MM.1S (cell line): ENCODE data around the gene OSBPL5.
A peak's percentile ranks its signal among the peaks of the same experiment; 100 is the strongest.

Source experiments
- DNase-seq: peaks from one replicate; pipeline ENCODE4 v3.0.0-alpha.2; 2015
- H2AFZ ChIP-seq: fragments of 300-600 bp; sonication (generic); 2 replicates; pipeline ENCODE4 v1.6.0; 2016; ENCODE audit warnings: antibody characterized with exemption, low read length
- H3F3A ChIP-seq: fragments of 300-600 bp; sonication (generic); 2 replicates; pipeline ENCODE4 v1.6.1; 2016; ENCODE audit warnings: mild to moderate bottlenecking, antibody characterized with exemption, low read length, moderate library complexity, mixed read lengths; ENCODE audit not compliant: insufficient read depth
- H3K27ac ChIP-seq: fragments of 300-600 bp; sonication (generic); 2 replicates; pipeline ENCODE4 v1.5.1; 2016; ENCODE audit warnings: mild to moderate bottlenecking, low read length
- H3K27me3 ChIP-seq: fragments of 300-600 bp; sonication (generic); replicated peaks from 2 replicates; pipeline ENCODE4 v1.6.0; 2016; ENCODE audit warnings: low read length; ENCODE audit not compliant: insufficient read depth
- H3K36me3 ChIP-seq: fragments of 300-600 bp; sonication (generic); replicated peaks from 2 replicates; pipeline ENCODE4 v1.6.1; 2016; ENCODE audit warnings: mild to moderate bottlenecking, low read length, mixed read lengths; ENCODE audit not compliant: insufficient read depth
- H3K4me1 ChIP-seq: fragments of 300-600 bp; sonication (generic); 2 replicates; pipeline ENCODE4 v1.6.1; 2016; ENCODE audit warnings: low read length, mixed read lengths
- H3K4me2 ChIP-seq: fragments of 300-600 bp; sonication (generic); 2 replicates; pipeline ENCODE4 v1.6.0; 2016; ENCODE audit warnings: low read depth, low read length
- H3K4me3 ChIP-seq: fragments of 300-600 bp; sonication (generic); 2 replicates; pipeline ENCODE4 v1.5.1; 2016; ENCODE audit warnings: low read length, mixed read lengths
- H3K79me2 ChIP-seq: fragments of 300-600 bp; sonication (generic); 2 replicates; pipeline ENCODE4 v1.6.1; 2016; ENCODE audit warnings: mixed run types, low read length, mixed read lengths
- H3K9ac ChIP-seq: fragments of 300-600 bp; sonication (generic); 2 replicates; pipeline ENCODE4 v1.6.1; 2016; ENCODE audit warnings: low read length, mixed read lengths
- H3K9me2 ChIP-seq: fragments of 300-600 bp; sonication (generic); replicated peaks from 2 replicates; pipeline ENCODE4 v1.6.1; 2016; ENCODE audit warnings: mild to moderate bottlenecking, low read length, mixed read lengths; ENCODE audit not compliant: insufficient read depth
- H3K9me3 ChIP-seq: fragments of 300-600 bp; sonication (generic); replicated peaks from 2 replicates; pipeline ENCODE4 v1.6.1; 2016; ENCODE audit warnings: mild to moderate bottlenecking, low read length, mixed read lengths; ENCODE audit not compliant: insufficient read depth
- H4K20me1 ChIP-seq: fragments of 300-600 bp; sonication (generic); 2 replicates; pipeline ENCODE4 v1.6.1; 2016; ENCODE audit warnings: mild to moderate bottlenecking, low read length, moderate library complexity, mixed read lengths; ENCODE audit not compliant: insufficient read depth
- EZH2 ChIP-seq: fragments of 300-600 bp; sonication (generic); optimal IDR thresholded peaks from 2 replicates; pipeline ENCODE3; 2017; ENCODE audit warnings: low read depth, mild to moderate bottlenecking, antibody characterized with exemption, low read length, mixed read lengths
- EZH2phosphoT487 ChIP-seq: fragments of 300-600 bp; sonication (generic); IDR thresholded peaks from 2 replicates; pipeline ENCODE4 v1.6.1; 2018; ENCODE audit warnings: antibody characterized with exemption, low read length
- TF ChIP-seq, protein P1 (sequence below): fragments of 300-600 bp; sonication (generic); IDR thresholded peaks from 2 replicates; pipeline ENCODE4 v1.5.1; 2016; ENCODE audit warnings: antibody characterized with exemption, low read length, mixed read lengths

Gene OSBPL5

DNA sequence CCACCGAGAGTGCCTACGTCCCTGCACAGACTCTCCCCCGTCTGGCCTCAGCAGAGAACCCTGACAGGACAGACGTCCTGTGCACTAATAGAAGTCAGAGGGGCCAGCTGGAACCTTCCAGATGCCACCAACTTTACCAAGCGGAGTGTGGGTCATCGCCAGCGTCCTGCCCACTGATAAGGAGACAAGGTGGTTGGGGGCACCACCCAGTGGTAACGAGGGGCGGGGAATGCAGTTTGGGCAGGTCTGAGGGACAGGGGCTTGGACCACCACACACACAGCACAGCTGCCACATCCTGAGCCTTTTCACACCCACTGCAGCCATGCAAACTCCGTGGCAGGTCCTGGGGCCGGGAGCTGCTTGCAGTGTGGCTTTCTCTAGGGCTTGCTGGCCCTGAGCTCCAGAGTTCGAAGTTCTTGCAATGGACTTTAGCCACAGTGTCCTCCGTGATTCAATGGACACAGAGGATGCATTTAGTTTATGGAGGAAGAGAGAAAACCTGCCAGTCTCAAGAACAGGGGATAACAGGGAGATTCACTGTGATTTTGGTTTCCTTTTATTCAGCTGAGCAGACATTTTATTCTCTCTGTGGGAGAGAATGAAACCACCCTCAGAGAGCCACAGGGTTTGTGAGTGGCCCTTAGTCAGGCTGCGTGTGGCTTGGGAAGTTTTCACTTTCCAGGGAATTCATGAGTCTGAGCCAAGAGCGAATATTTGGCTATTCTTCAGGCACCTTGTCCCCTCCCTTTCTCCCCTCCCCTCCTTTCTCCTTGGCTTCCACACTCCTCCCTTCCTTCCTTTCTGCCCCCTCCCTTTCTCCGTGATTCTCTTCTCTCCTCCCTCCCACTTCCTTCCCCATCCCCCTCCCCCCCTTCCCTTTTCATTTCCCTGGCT lies 40.4 kb upstream of the OSBPL5 start:
- H4K20me1 ChIP-seq: no peaks in the 10 kb centered on the region
- no peak overlapping the region for H2AFZ ChIP-seq
- H3K27me3 ChIP-seq: peaks cover 44% of the 10 kb centered on the region
- H3K4me1 ChIP-seq: no peaks in the 10 kb centered on the region
- no peaks in the 10 kb centered on the region for H3K9me2 ChIP-seq
- H3K36me3 ChIP-seq: no peaks in the 10 kb centered on the region
- H3K9me3 ChIP-seq: no peaks in the 10 kb centered on the region
- H3K9ac ChIP-seq: no peak overlapping the region
- peak overlapping the region; percentile 34 for H3K4me2 ChIP-seq
- H3F3A ChIP-seq: no peaks in the 10 kb centered on the region
- no peak overlapping the region for H3K27ac ChIP-seq
- H3K79me2 ChIP-seq: no peaks in the 10 kb centered on the region
- TF ChIP-seq EZH2 (no peak), EZH2phosphoT487 (no peak)
- TF ChIP-seq, protein P1, sequence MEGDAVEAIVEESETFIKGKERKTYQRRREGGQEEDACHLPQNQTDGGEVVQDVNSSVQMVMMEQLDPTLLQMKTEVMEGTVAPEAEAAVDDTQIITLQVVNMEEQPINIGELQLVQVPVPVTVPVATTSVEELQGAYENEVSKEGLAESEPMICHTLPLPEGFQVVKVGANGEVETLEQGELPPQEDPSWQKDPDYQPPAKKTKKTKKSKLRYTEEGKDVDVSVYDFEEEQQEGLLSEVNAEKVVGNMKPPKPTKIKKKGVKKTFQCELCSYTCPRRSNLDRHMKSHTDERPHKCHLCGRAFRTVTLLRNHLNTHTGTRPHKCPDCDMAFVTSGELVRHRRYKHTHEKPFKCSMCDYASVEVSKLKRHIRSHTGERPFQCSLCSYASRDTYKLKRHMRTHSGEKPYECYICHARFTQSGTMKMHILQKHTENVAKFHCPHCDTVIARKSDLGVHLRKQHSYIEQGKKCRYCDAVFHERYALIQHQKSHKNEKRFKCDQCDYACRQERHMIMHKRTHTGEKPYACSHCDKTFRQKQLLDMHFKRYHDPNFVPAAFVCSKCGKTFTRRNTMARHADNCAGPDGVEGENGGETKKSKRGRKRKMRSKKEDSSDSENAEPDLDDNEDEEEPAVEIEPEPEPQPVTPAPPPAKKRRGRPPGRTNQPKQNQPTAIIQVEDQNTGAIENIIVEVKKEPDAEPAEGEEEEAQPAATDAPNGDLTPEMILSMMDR: no peak
- peak; percentile 18 for DNase-seq
- no peak overlapping the region for H3K4me3 ChIP-seq

DNA sequence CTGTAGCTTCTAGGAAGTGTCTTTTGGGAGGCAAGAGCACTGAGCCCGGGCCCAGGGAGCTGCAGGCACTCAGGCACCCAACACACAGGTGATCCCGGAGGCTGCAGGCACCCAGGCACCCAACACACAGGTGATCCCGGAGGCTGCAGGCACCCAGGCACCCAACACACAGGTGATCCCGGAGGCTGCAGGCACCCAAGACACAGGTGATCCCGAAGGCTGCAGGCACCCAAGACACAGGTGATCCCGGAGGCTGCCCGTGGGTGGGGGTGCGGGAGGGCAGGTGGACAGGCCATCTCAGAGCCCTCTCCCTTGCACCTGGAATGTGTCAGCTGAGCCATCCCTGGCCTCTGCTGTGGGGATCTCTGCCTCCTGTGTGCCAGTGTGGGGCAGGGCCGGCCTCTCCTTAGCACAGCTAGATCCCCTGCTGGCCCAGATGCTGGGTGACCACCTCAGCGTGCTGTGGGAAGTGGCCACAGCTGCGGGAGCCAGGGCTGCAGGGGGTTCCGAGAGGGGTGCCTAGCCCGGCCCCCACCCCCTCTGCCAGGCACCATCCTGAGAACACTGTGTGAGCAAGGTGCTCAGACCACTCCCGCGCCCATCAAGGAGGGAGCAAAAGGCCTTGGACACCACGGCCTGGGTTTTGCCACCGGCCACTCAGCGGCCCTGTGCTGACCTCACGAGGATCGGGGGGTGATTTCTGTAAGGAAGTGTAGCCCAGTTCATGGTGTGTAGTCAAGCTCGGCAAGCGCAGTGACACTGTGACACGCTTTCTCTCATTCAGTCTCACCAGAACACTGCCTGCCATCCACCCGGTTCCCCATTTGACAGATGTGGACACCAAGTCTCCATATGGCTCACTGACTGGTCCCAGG lies 39.3 kb upstream of the OSBPL5 start:
- H3K4me2 ChIP-seq: no peak overlapping the region
- peaks cover 56% of the 10 kb centered on the region for H3K27me3 ChIP-seq
- no peak overlapping the region for H3K4me3 ChIP-seq

DNA sequence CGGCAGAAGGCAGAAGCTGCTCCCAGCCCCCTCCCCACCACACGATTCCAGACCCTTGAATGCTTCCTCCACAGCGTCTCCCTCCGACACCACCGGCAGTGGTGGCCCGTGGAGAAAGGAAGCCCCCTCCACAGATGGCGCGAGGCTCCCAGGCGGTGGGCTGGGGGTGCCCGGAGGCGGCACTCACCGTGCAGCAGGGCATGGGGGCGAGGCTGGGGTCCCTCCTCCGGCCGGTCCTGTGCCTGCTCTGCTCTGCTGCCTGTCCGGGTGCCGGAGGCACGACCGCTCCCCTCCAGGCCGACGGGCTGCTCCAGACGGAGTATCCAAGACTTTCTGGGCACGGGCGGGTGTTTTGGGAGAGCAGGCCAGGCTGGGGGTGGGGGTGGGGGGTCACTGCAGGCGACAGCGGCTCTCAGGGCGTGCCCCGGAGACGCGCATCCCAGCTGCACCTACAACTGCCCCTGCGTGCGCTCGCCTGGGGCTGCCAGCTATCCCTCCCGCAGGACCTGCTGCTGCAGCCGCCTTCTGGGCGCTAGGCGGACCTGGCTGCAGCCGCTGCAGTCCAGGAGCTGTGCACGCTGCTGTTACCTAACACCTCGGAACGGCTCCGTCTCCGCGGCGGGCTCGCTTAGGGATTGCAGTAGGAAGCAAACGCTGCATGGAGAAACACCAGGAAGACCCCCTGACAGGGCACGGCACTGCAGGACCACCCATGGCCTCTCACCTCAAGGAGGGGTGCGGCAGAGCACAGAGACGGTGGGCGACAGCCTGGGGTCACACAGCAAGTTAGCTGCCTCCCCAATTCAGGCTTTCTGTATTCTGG lies 38.3 kb upstream of the OSBPL5 start:
- H3K9ac ChIP-seq: no peak overlapping the region
- TF ChIP-seq, protein P1: no peak
- no peak for TF ChIP-seq EZH2phosphoT487
- TF ChIP-seq EZH2: no peak
- no peaks in the 10 kb centered on the region for H4K20me1 ChIP-seq
- no peaks in the 10 kb centered on the region for H3K36me3 ChIP-seq
- H3F3A ChIP-seq: no peaks in the 10 kb centered on the region
- DNase-seq: no peak
- H3K27me3 ChIP-seq: peaks cover 64% of the 10 kb centered on the region
- H3K79me2 ChIP-seq: no peaks in the 10 kb centered on the region
- H3K9me3 ChIP-seq: no peaks in the 10 kb centered on the region
- no peak overlapping the region for H3K27ac ChIP-seq
- H2AFZ ChIP-seq: no peak overlapping the region
- H3K4me1 ChIP-seq: no peaks in the 10 kb centered on the region
- H3K9me2 ChIP-seq: no peaks in the 10 kb centered on the region
- no peak overlapping the region for H3K4me3 ChIP-seq
- no peak overlapping the region for H3K4me2 ChIP-seq

More for the DNA sequence above, 39.3 kb upstream of the OSBPL5 start:
- Histone ChIP-seq H3F3A (no peaks in the 10 kb centered on the region), H2AFZ (no peak overlapping the region), H3K9me2 (no peaks in the 10 kb centered on the region), H4K20me1 (no peaks in the 10 kb centered on the region), H3K4me1 (no peaks in the 10 kb centered on the region), H3K27ac (no peak overlapping the region), H3K36me3 (no peaks in the 10 kb centered on the region), H3K9me3 (no peaks in the 10 kb centered on the region), H3K9ac (no peak overlapping the region), H3K79me2 (no peaks in the 10 kb centered on the region)
- DNase-seq: no peak
- TF ChIP-seq EZH2phosphoT487: no peak
- TF ChIP-seq, protein P1: no peak
- TF ChIP-seq EZH2: no peak
